OCI-LY7 (cell line): Measurements from ENCODE around the gene CSTPP1. TPM values are rescaled to one million over a fixed set of nuclear protein-coding genes. Genes with fewer than 3 reads are reported as not detected.
A peak's percentile ranks its signal among the peaks of the same experiment; 100 is the strongest.

Source experiments
- BruUV-seq: library from RNA; stranded (reverse); fragments of 400-500 nt; replicated peaks from 2 replicates; lab custom pipeline; 2021; lab: Mats Ljungman, UMichigan
- CTCF ChIA-PET: fragments of 300-600 bp; sonication (Branson Sonifier 250); formaldehyde crosslinking; loops from one replicate; lab custom pipeline; 2022; ENCODE audit warnings: antibody characterized with exemption; ENCODE audit not compliant: unreplicated experiment; lab: Charles Lee
- POLR2A ChIA-PET: fragments of 300-600 bp; sonication (Branson Sonifier 250); formaldehyde crosslinking; loops from one replicate; lab custom pipeline; 2022; ENCODE audit warnings: antibody characterized with exemption; lab: Charles Lee
- DNase-seq: peaks from one replicate; pipeline ENCODE4 v3.0.0-alpha.2; 2015; ENCODE audit warnings: low spot score
- H2AFZ ChIP-seq: fragments of 200-600 bp; sonication (generic), shearing (Covaris generic); 2 replicates; pipeline ENCODE4 v1.6.1; 2014; ENCODE audit warnings: mild to moderate bottlenecking, antibody characterized with exemption, low read length, moderate library complexity
- H3K27ac ChIP-seq: fragments of 200-600 bp; sonication (generic); 2 replicates; pipeline ENCODE4 v1.5.1; 2014; ENCODE audit warnings: mixed run types, low read depth, mild to moderate bottlenecking, moderate library complexity, low read length, inconsistent platforms; ENCODE audit not compliant: poor library complexity, severe bottlenecking
- H3K36me3 ChIP-seq: fragments of 200-600 bp; sonication (generic); 2 replicates; pipeline ENCODE4 v1.6.1; 2014; ENCODE audit warnings: mild to moderate bottlenecking, antibody characterized with exemption, low read length, moderate library complexity, mixed read lengths; ENCODE audit not compliant: insufficient read depth
- H3K4me1 ChIP-seq: fragments of 200-600 bp; sonication (generic); 2 replicates; pipeline ENCODE4 v1.5.1; 2014; ENCODE audit warnings: mild to moderate bottlenecking, low read length; ENCODE audit not compliant: insufficient read depth, poor library complexity, severe bottlenecking
- H3K4me2 ChIP-seq: fragments of 200-600 bp; sonication (generic); 2 replicates; pipeline ENCODE4 v1.6.1; 2014; ENCODE audit warnings: mild to moderate bottlenecking, low read length
- H3K4me3 ChIP-seq: fragments of 200-600 bp; sonication (generic); 2 replicates; pipeline ENCODE4 v1.5.1; 2014; ENCODE audit warnings: mild to moderate bottlenecking, low read depth, low read length; ENCODE audit not compliant: poor library complexity, severe bottlenecking
- H3K79me2 ChIP-seq: fragments of 200-600 bp; sonication (generic); 2 replicates; pipeline ENCODE4 v1.6.1; 2016; ENCODE audit warnings: low read depth, mild to moderate bottlenecking, low read length, moderate library complexity, mixed read lengths; ENCODE audit not compliant: insufficient read depth
- H3K9me2 ChIP-seq: fragments of 200-600 bp; sonication (generic); 2 replicates; pipeline ENCODE4 v1.6.1; 2016; ENCODE audit warnings: mild to moderate bottlenecking, low read length, mixed read lengths; ENCODE audit not compliant: insufficient read depth
- H3K9me3 ChIP-seq: fragments of 200-600 bp; sonication (generic); 2 replicates; pipeline ENCODE4 v1.6.1; 2014; ENCODE audit warnings: mild to moderate bottlenecking, mixed run types, low read length, mixed read lengths
- H4K20me1 ChIP-seq: fragments of 200-600 bp; sonication (generic); 2 replicates; pipeline ENCODE4 v1.6.1; 2014; ENCODE audit warnings: mild to moderate bottlenecking, antibody characterized with exemption, low read length, moderate library complexity, mixed read lengths; ENCODE audit not compliant: insufficient read depth
- CTCF ChIP-seq: fragments of 200-600 bp; sonication (generic); conservative IDR thresholded peaks from 2 replicates; pipeline ENCODE4 v1.5.1; 2014; ENCODE audit warnings: mild to moderate bottlenecking, antibody characterized with exemption, low read length, moderate library complexity, mixed read lengths
- EZH2phosphoT487 ChIP-seq: fragments of 200-600 bp; sonication (generic); IDR thresholded peaks from 2 replicates; pipeline ENCODE4 v1.6.1; 2018; ENCODE audit warnings: low read depth, borderline replicate concordance, mild to moderate bottlenecking, mixed run types, antibody characterized with exemption, low read length, moderate library complexity, mixed read lengths
- intact Hi-C: fragments of 100-400 bp; cut with micrococcal nuclease; formaldehyde crosslinking; loops from one replicate; pipeline ENCODE4 v1.10.0; 2022; ENCODE audit not compliant: unreplicated experiment
- total RNA-seq, 2 experiments: library from RNA; depleted of rRNA in 1 of 2; stranded (reverse); fragments of >200 nt in 1 of 2; shearing (Covaris generic) in 1 of 2; gene quantifications; 2 replicates each; pipeline ENCODE4 v1.2.3, GENCODE V29; 2014 to 2022

Gene CSTPP1
- total RNA-seq, 2 experiments from 2014 or later, result 39.6 to 43.1 TPM

- H2AFZ ChIP-seq, result no peak overlapping the region
- POLR2A ChIA-PET, result interaction anchor here (0.5 to 0.6 kb wide), 3 partner anchors 203 to 532 kb away, joined by 3 to 4 read pairs (median 3); no protein-coding TSS in a partner anchor
- no peak for DNase-seq
- no peaks in the 10 kb centered on the region for H3K9me3 ChIP-seq
- H3K79me2 ChIP-seq, result peaks cover 48% of the 10 kb centered on the region; the same call in 1 of the 2 replicates
- BruUV-seq, result no TSS peak
- no peak overlapping the region for H3K4me2 ChIP-seq
- no peaks in the 10 kb centered on the region for H3K9me2 ChIP-seq
- intact Hi-C loops, result no loop called here
- TF ChIP-seq CTCF (no peak), EZH2phosphoT487 (no peak)
- H3K27ac ChIP-seq, result no peak overlapping the region
- no peak overlapping the region for H3K4me3 ChIP-seq
- CTCF ChIA-PET, result no interaction called here
- H3K4me1 ChIP-seq, result peaks cover 49% of the 10 kb centered on the region
- H3K36me3 ChIP-seq, result peaks cover 8% of the 10 kb centered on the region
- H4K20me1 ChIP-seq, result 0 out of 2 replicates have a peak, but pooled peaks cover 6% of the 10 kb centered on the region
Measured at GRCh38 chr11:46913484-46913883, 23.1 kb upstream of the CSTPP1 start.

- peaks cover 57% of the 10 kb centered on the region for H3K4me1 ChIP-seq
- CTCF ChIA-PET, result interaction anchor here (0.6 kb wide), 1 partner anchor 248 kb away, joined by 3 read pairs; no protein-coding TSS in a partner anchor
- no peaks in the 10 kb centered on the region for H3K9me3 ChIP-seq
- DNase-seq, result no peak
- H3K4me3 ChIP-seq, result no peak overlapping the region
- no TSS peak for BruUV-seq
- H3K4me2 ChIP-seq, result peak overlapping the region; percentile 25
- H3K79me2 ChIP-seq, result peaks cover 48% of the 10 kb centered on the region; the same call in 1 of the 2 replicates
- 0 out of 2 replicates have a peak, but pooled peaks cover 6% of the 10 kb centered on the region for H4K20me1 ChIP-seq
- intact Hi-C loops, result no loop called here
- H2AFZ ChIP-seq, result no peak overlapping the region
- TF ChIP-seq CTCF, result no peak
- TF ChIP-seq EZH2phosphoT487, result no peak
- H3K9me2 ChIP-seq, result no peaks in the 10 kb centered on the region
- no peak overlapping the region for H3K27ac ChIP-seq
- peaks cover 6% of the 10 kb centered on the region for H3K36me3 ChIP-seq
- POLR2A ChIA-PET, result interaction anchor here (0.7 to 0.9 kb wide), 2 partner anchors 228 to 238 kb away, joined by 3 to 5 read pairs; no protein-coding TSS in a partner anchor
Measured at GRCh38 chr11:46914363-46914762, 22.2 kb upstream of the CSTPP1 start.

GRCh38 chr11:46914910-46915309, 21.7 kb upstream of the CSTPP1 start:
- H4K20me1 ChIP-seq, result 0 out of 2 replicates have a peak, but pooled peaks cover 6% of the 10 kb centered on the region
- no peaks in the 10 kb centered on the region for H3K9me3 ChIP-seq
- H3K27ac ChIP-seq, result no peak overlapping the region
- peaks cover 62% of the 10 kb centered on the region for H3K4me1 ChIP-seq
- intact Hi-C loops, result loop anchor here (5.0 kb wide), 1 partner anchor 87 kb away; no protein-coding TSS in a partner anchor
- peaks cover 45% of the 10 kb centered on the region; the same call in 1 of the 2 replicates for H3K79me2 ChIP-seq
- DNase-seq, result no peak
- H3K36me3 ChIP-seq, result peaks cover 6% of the 10 kb centered on the region
- no TSS peak for BruUV-seq
- no peaks in the 10 kb centered on the region for H3K9me2 ChIP-seq
- H3K4me2 ChIP-seq, result peak overlapping the region; percentile 25; the same call in 1 of the 2 replicates
- ChIA-PET POLR2A (interaction anchor here (0.7 to 0.9 kb wide), 2 partner anchors 227 to 238 kb away, joined by 3 to 5 read pairs; no protein-coding TSS in a partner anchor), CTCF (no interaction called here)
- TF ChIP-seq CTCF (no peak), EZH2phosphoT487 (no peak)
- no peak overlapping the region for H3K4me3 ChIP-seq
- no peak overlapping the region for H2AFZ ChIP-seq
